ENCODE measurements around the gene PALM3.

DNA sequence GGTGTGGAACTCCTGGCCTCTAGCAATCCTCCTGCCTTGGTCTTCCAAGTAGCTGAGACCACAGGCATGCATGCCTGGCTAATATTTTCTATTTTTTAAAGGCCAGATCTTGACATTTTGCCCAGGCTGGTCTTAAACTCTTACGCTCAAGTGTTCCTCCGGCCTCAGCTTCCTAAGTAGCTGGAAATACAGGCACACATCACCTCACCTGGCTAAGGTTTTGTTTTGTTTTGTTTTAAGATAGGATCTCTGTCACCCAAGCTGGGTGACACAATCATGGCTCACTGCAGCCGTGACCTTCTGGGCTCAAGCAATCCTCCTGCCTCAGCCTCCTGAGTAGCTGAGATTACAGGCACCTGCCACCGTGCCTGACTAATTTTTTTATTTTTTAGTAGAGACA is 39.4 kb downstream of the PALM3 start:
- TF ChIP-seq ARNTL (CRISPR knock-in tag; IDR thresholded peaks at IDR 0.05; ENCODE audit: borderline replicate concordance, low read depth) (no peak), RARB (CRISPR knock-in tag; IDR thresholded peaks at IDR 0.05) (no peak), CSDC2 (CRISPR knock-in tag; IDR thresholded peaks at IDR 0.05) (no peak)
- TF ChIP-seq, protein P1, sequence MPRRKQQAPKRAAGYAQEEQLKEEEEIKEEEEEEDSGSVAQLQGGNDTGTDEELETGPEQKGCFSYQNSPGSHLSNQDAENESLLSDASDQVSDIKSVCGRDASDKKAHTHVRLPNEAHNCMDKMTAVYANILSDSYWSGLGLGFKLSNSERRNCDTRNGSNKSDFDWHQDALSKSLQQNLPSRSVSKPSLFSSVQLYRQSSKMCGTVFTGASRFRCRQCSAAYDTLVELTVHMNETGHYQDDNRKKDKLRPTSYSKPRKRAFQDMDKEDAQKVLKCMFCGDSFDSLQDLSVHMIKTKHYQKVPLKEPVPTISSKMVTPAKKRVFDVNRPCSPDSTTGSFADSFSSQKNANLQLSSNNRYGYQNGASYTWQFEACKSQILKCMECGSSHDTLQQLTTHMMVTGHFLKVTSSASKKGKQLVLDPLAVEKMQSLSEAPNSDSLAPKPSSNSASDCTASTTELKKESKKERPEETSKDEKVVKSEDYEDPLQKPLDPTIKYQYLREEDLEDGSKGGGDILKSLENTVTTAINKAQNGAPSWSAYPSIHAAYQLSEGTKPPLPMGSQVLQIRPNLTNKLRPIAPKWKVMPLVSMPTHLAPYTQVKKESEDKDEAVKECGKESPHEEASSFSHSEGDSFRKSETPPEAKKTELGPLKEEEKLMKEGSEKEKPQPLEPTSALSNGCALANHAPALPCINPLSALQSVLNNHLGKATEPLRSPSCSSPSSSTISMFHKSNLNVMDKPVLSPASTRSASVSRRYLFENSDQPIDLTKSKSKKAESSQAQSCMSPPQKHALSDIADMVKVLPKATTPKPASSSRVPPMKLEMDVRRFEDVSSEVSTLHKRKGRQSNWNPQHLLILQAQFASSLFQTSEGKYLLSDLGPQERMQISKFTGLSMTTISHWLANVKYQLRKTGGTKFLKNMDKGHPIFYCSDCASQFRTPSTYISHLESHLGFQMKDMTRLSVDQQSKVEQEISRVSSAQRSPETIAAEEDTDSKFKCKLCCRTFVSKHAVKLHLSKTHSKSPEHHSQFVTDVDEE (CRISPR knock-in tag; IDR thresholded peaks at IDR 0.05) = no peak

Measured in SK-N-SH treated with all-trans-retinoic acid at 6 μM for 48 hours (cell line).